ENCODE data around the gene TLCD4. TPM values are rescaled to one million over a fixed set of nuclear protein-coding genes. Genes with fewer than 3 reads are reported as not detected.

Gene TLCD4
- total RNA-seq, 1 donor from 2014 or later, result 11.3 TPM

DNA sequence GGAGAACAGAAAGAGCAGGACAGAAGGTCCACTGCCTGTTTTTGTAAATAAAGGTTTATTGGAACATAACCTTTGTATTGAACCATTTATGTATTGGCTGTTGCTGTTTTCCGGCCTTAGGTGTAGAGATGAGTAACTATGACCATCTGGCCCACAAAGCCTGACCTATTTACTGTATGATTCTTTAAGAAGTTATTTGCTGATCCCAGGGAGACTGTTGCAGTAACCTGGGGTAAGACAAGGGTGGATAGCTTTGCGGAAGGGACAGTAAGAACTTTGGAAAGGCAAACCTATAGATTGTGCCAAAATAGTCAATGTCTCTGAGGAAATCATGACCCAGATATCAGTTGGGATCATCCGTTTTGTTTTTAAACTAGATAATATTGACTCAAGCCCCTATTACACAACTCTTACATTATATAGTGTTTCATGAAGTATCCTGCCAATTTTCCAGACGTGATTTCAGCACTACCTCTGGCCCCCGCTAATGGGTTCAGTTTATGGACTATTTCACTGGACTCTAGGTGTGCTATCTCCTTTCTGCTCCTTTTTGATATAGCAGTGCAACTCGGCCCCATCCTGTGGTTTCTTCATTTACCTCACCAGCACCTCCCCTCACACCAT, 20.8 kb upstream of the TLCD4 start:
- Histone ChIP-seq H3K27me3 (ENCODE audit: low read depth) (no peaks in the 10 kb centered on the region), H3K9me3 (no peaks in the 10 kb centered on the region), H3K36me3 (no peaks in the 10 kb centered on the region), H3K4me1 (no peaks in the 10 kb centered on the region), H3K4me3 (no peak overlapping the region), H3K27ac (no peak overlapping the region)
- intact Hi-C loops (cut with DNase I), result no loop called here
- DNase-seq (no peak), ATAC-seq (peak in 1 of 2 donors; percentile 7)
- TF ChIP-seq, protein P1, sequence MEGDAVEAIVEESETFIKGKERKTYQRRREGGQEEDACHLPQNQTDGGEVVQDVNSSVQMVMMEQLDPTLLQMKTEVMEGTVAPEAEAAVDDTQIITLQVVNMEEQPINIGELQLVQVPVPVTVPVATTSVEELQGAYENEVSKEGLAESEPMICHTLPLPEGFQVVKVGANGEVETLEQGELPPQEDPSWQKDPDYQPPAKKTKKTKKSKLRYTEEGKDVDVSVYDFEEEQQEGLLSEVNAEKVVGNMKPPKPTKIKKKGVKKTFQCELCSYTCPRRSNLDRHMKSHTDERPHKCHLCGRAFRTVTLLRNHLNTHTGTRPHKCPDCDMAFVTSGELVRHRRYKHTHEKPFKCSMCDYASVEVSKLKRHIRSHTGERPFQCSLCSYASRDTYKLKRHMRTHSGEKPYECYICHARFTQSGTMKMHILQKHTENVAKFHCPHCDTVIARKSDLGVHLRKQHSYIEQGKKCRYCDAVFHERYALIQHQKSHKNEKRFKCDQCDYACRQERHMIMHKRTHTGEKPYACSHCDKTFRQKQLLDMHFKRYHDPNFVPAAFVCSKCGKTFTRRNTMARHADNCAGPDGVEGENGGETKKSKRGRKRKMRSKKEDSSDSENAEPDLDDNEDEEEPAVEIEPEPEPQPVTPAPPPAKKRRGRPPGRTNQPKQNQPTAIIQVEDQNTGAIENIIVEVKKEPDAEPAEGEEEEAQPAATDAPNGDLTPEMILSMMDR (IDR thresholded peaks at IDR 0.05), result no peak

DNA sequence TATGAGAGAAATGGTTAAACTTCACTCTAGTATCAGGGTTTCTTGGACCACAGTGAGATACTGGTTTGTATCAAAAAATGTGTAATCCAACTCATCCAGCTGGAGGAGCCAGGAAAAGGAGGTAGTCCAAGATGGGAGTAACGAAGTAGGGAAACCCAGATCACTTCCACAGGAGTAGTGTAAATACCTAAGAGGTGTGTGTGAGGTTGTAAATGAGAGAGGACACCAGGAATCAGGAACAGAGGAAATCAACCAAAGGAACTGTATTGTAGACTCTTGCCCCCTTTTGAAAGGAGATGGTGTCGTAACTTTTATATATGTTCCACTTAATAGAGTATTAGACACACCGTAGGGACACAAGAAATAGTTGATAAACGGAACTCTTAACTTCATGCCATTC, 19.7 kb upstream of the TLCD4 start:
- intact Hi-C loops (cut with DNase I), result no loop called here
- no peaks in the 10 kb centered on the region for H3K27me3 ChIP-seq (ENCODE audit: low read depth)
- DNase-seq (no peak), ATAC-seq (no peak)
- no peak overlapping the region for H3K27ac ChIP-seq
- H3K4me1 ChIP-seq, result no peaks in the 10 kb centered on the region
- no peaks in the 10 kb centered on the region for H3K9me3 ChIP-seq
- TF ChIP-seq, protein P1 (IDR thresholded peaks at IDR 0.05), result no peak
- no peaks in the 10 kb centered on the region for H3K36me3 ChIP-seq
- no peak overlapping the region for H3K4me3 ChIP-seq

DNA sequence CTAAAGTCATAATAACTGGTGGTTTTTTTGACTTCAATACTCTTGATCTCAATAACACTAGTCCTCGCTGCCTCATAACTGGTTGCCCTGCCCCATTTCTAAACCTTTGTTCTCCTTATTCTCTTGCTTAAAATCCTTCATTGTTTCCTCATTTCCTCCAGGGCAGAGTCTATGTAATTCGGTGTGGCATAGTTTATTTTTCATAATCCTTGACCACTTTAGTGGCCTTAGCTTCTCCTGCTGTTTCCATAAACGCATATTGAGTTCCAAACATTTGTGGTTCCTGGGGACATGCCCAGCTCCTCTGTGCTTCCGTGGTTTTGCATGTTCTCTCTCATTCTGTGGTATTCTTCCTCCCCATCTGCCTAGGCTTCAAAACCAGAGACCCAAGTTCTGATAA, 19.0 kb upstream of the TLCD4 start:
- ATAC-seq, result peak; percentile 41 to 64

DNA sequence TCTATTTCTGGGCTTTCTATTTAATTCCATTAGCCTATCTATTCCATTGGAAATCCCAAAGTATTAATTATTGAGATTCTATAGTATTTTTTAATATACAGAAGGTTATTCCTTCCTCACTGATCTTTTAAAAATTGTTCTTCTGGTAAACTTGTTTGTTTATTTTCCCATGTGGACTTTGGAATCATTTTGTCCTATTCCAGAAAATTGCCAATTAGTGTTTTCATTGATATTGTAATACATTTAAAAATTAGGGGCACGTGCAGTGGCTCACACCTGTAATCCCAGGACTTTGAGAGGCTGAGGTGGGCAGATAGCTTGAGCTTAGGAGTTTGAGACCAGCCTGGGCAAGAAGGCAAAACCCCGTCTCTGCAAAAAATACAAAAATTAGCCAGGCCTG, 8.4 kb upstream of the TLCD4 start:
- H3K27ac ChIP-seq, result no peak overlapping the region
- no peak for ATAC-seq
- H3K27me3 ChIP-seq (ENCODE audit: low read depth), result no peaks in the 10 kb centered on the region
- H3K4me1 ChIP-seq, result no peaks in the 10 kb centered on the region
- no peaks in the 10 kb centered on the region for H3K9me3 ChIP-seq
- TF ChIP-seq, protein P1 (IDR thresholded peaks at IDR 0.05), result no peak
- intact Hi-C loops (cut with DNase I), result no loop called here
- H3K36me3 ChIP-seq, result no peaks in the 10 kb centered on the region
- no peak for DNase-seq
- H3K4me3 ChIP-seq, result no peak overlapping the region

More for the DNA sequence above, 19.0 kb upstream of the TLCD4 start:
- Histone ChIP-seq H3K4me1 (no peaks in the 10 kb centered on the region), H3K4me3 (no peak overlapping the region), H3K27ac (no peak overlapping the region), H3K9me3 (no peaks in the 10 kb centered on the region), H3K27me3 (ENCODE audit: low read depth) (no peaks in the 10 kb centered on the region), H3K36me3 (no peaks in the 10 kb centered on the region)
- DNase-seq, result no peak
- TF ChIP-seq, protein P1 (IDR thresholded peaks at IDR 0.05), result no peak
- intact Hi-C loops (cut with DNase I), result no loop called here

DNA sequence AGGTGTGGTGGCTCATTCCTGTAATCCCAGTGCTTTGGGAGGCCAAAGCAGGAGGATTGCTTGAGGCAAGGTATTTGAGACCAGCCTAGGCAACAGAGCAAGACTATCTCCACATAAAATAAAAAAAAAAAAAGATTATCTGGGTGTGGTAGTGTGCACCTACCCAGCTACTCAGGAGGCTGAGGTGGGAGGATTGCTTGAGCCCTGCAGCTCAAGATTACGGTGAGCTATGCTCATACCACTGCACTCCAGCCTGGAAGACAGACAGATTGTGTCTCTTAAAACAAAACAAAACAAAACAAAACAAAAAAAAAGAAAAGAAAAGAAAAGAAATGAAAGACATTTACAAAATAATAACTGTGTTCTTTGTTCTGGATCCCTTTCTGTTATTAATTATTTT, 6.1 kb upstream of the TLCD4 start:
- intact Hi-C loops (cut with DNase I), result no loop called here
- no peak overlapping the region for H3K27ac ChIP-seq
- no peaks in the 10 kb centered on the region for H3K36me3 ChIP-seq
- TF ChIP-seq, protein P1 (IDR thresholded peaks at IDR 0.05), result no peak
- no peaks in the 10 kb centered on the region for H3K4me1 ChIP-seq
- no peak for DNase-seq
- no peak overlapping the region for H3K4me3 ChIP-seq
- H3K27me3 ChIP-seq (ENCODE audit: low read depth), result no peaks in the 10 kb centered on the region
- no peaks in the 10 kb centered on the region for H3K9me3 ChIP-seq
- ATAC-seq, result no peak

All from lower lobe of right lung (tissue), 2 donors.